PC-3 (cell line): ENCODE measurements around the gene NOL9. TPM values are rescaled to one million over a fixed set of nuclear protein-coding genes. Genes with fewer than 3 reads are reported as not detected.
A peak's percentile ranks its signal among the peaks of the same experiment; 100 is the strongest.

Experiments
- ATAC-seq: fragments of 200-7000 bp; cut with Tn5 transposase; 2 replicates; pipeline ENCODE4 v1.9.1; 2020; ENCODE audit warnings: mild to moderate bottlenecking, moderate library complexity
- BruUV-seq: library from RNA; stranded (reverse); fragments of 400-500 nt; replicated peaks from 2 replicates; lab custom pipeline; 2021; lab: Mats Ljungman, UMichigan
- CTCF ChIA-PET: fragments of 300-600 bp; sonication (Branson Sonifier 250); formaldehyde crosslinking; loops from one replicate; lab custom pipeline; 2022; ENCODE audit warnings: antibody characterized with exemption; lab: Charles Lee
- POLR2A ChIA-PET: fragments of 300-600 bp; sonication (Branson Sonifier 250); formaldehyde crosslinking; loops from one replicate; lab custom pipeline; 2022; ENCODE audit warnings: antibody characterized with exemption; ENCODE audit not compliant: unreplicated experiment; lab: Charles Lee
- DNase-seq: peaks from one replicate; pipeline ENCODE4 v3.0.0-alpha.2; 2015
- H2AFZ ChIP-seq: fragments of 300-600 bp; sonication (generic); 2 replicates; pipeline ENCODE4 v1.6.0; 2016; ENCODE audit warnings: antibody characterized with exemption, low read length
- H3F3A ChIP-seq: fragments of 300-600 bp; sonication (generic); one replicate; pipeline ENCODE4 v1.6.0; 2017; ENCODE audit warnings: antibody characterized with exemption, low read length, control low read depth, mild to moderate bottlenecking; ENCODE audit not compliant: unreplicated experiment
- H3K27ac ChIP-seq: fragments of 300-600 bp; sonication (generic); 2 replicates; pipeline ENCODE4 v1.5.1; 2016; ENCODE audit warnings: mild to moderate bottlenecking, low read length
- H3K27me3 ChIP-seq: fragments of 300-600 bp; sonication (generic); 2 replicates; pipeline ENCODE4 v1.6.1; 2016; ENCODE audit warnings: low read length, mixed read lengths
- H3K36me3 ChIP-seq: fragments of 300-600 bp; sonication (generic); 2 replicates; pipeline ENCODE4 v1.6.1; 2016; ENCODE audit warnings: low read depth, mixed run types, low read length, mixed read lengths
- H3K4me1 ChIP-seq: fragments of 300-600 bp; sonication (generic); 2 replicates; pipeline ENCODE4 v1.5.1; 2016; ENCODE audit warnings: low read length; ENCODE audit not compliant: insufficient read depth
- H3K4me2 ChIP-seq: fragments of 300-600 bp; sonication (generic); 2 replicates; pipeline ENCODE4 v1.6.0; 2016; ENCODE audit warnings: low read length
- H3K4me3 ChIP-seq: fragments of 300-600 bp; sonication (generic); 2 replicates; pipeline ENCODE4 v1.5.1; 2016; ENCODE audit warnings: mild to moderate bottlenecking, low read length, mixed read lengths
- H3K79me2 ChIP-seq: fragments of 300-600 bp; sonication (generic); 2 replicates; pipeline ENCODE4 v1.6.1; 2017; ENCODE audit warnings: low read length, mixed read lengths
- H3K9ac ChIP-seq: fragments of 300-600 bp; sonication (generic); 2 replicates; pipeline ENCODE4 v1.6.0; 2016; ENCODE audit warnings: mild to moderate bottlenecking, low read length
- H3K9me2 ChIP-seq: fragments of 300-600 bp; sonication (generic); replicated peaks from 2 replicates; pipeline ENCODE4 v1.6.1; 2016; ENCODE audit warnings: mixed run types, low read length, mixed read lengths
- H3K9me3 ChIP-seq: fragments of 300-600 bp; sonication (generic); 2 replicates; pipeline ENCODE4 v1.6.1; 2016; ENCODE audit warnings: low read length, mixed read lengths
- H4K20me1 ChIP-seq: fragments of 300-600 bp; sonication (generic); 2 replicates; pipeline ENCODE4 v1.6.1; 2016; ENCODE audit warnings: low read length, mixed read lengths
- CTCF ChIP-seq: fragments of 300-600 bp; sonication (generic); conservative IDR thresholded peaks from 2 replicates; pipeline ENCODE4 v1.5.1; 2017; ENCODE audit warnings: antibody characterized with exemption, low read depth, mild to moderate bottlenecking, low read length
- EZH2 ChIP-seq: fragments of 300-600 bp; sonication (generic); IDR thresholded peaks from one replicate; pipeline ENCODE4 v1.6.1; 2017; ENCODE audit warnings: antibody characterized with exemption, mild to moderate bottlenecking, low read length; ENCODE audit not compliant: unreplicated experiment
- EZH2phosphoT487 ChIP-seq: fragments of 300-600 bp; sonication (generic); IDR thresholded peaks from 2 replicates; pipeline ENCODE4 v1.6.1; 2018; ENCODE audit warnings: mild to moderate bottlenecking, antibody characterized with exemption, low read length, borderline replicate concordance
- intact Hi-C: fragments of 100-400 bp; cut with micrococcal nuclease; formaldehyde crosslinking; loops from 2 replicates; pipeline ENCODE4 v1.9.0; 2023
- total RNA-seq: library from RNA; depleted of rRNA; stranded (reverse); fragments of >200 nt; gene quantifications from 2 replicates; pipeline ENCODE4 v1.2.3, GENCODE V29; 2014

NOL9 gene
- total RNA-seq, 1 experiment from 2014 or later, result 79.1 TPM

DNA sequence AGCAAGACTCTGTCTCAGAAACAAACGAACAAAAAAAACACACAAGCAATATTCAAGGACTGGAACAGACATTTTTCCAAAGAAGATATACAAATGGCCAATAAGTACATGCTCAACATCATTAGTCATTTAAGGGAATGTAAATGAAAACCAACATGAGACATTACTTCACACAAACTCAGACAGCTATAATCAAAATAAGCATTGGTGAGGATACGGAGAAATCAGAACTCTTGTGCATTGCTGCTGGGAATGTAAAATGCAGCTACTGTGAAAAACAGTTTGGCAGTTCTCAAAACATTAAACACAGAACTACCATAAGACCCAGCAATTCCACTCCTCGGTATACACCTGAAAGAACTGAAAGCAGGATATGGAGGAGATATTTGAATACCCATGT is 15.4 kb downstream of the NOL9 start:
- ChIA-PET POLR2A (interaction anchor here (0.6 kb wide), 1 partner anchor 47 kb away, joined by 3 read pairs; no protein-coding TSS in a partner anchor), CTCF (no interaction called here)
- intact Hi-C loops, result no loop called here
- no peaks in the 10 kb centered on the region for H4K20me1 ChIP-seq
- H3K9me3 ChIP-seq, result no peaks in the 10 kb centered on the region
- peaks cover 41% of the 10 kb centered on the region for H3K36me3 ChIP-seq
- H3K9me2 ChIP-seq, result no peaks in the 10 kb centered on the region
- ATAC-seq (peak; percentile 22; the same call in 1 of the 2 replicates), DNase-seq (no peak)
- no peak overlapping the region for H3K4me2 ChIP-seq
- peaks cover 8% of the 10 kb centered on the region; the same call in 1 of the 2 replicates for H3K79me2 ChIP-seq
- no peaks in the 10 kb centered on the region for H3F3A ChIP-seq
- H3K4me3 ChIP-seq, result no peak overlapping the region
- no peaks in the 10 kb centered on the region for H3K27me3 ChIP-seq
- BruUV-seq, result no TSS peak
- H3K9ac ChIP-seq, result no peak overlapping the region
- no peak overlapping the region for H3K27ac ChIP-seq
- no peak overlapping the region for H2AFZ ChIP-seq
- no peaks in the 10 kb centered on the region for H3K4me1 ChIP-seq
- TF ChIP-seq CTCF (no peak), EZH2 (no peak), EZH2phosphoT487 (no peak)

GRCh38 chr1:6536291-6536690 is 18.0 kb downstream of the NOL9 start:
- ATAC-seq, result no peak
- intact Hi-C loops, result no loop called here

More at GRCh38 chr1:6536291-6536690, 18.0 kb downstream of the NOL9 start:
- Histone ChIP-seq H3K9me3 (no peaks in the 10 kb centered on the region), H2AFZ (no peak overlapping the region), H3F3A (no peaks in the 10 kb centered on the region), H4K20me1 (no peaks in the 10 kb centered on the region), H3K9me2 (no peaks in the 10 kb centered on the region), H3K27ac (no peak overlapping the region), H3K9ac (no peak overlapping the region), H3K4me3 (no peak overlapping the region), H3K79me2 (0 out of 2 replicates have a peak, but pooled peaks cover 3% of the 10 kb centered on the region), H3K4me1 (no peaks in the 10 kb centered on the region), H3K36me3 (peaks cover 53% of the 10 kb centered on the region), H3K27me3 (no peaks in the 10 kb centered on the region), H3K4me2 (no peak overlapping the region)
- no peak for DNase-seq
- BruUV-seq, result no TSS peak
- ChIA-PET POLR2A (no interaction called here), CTCF (interaction anchor here (0.8 kb wide), 1 partner anchor 18 kb away, joined by 4 read pairs; no protein-coding TSS in a partner anchor)
- TF ChIP-seq CTCF (no peak), EZH2phosphoT487 (no peak), EZH2 (no peak)
